ENCODE results near the gene CD207.
"Not testable (repeated sequence)": the region's sequence is repeated elsewhere in the genome, so short reads cannot be mapped to it uniquely, and the experiment has no call there.

The CD207 gene

DNA sequence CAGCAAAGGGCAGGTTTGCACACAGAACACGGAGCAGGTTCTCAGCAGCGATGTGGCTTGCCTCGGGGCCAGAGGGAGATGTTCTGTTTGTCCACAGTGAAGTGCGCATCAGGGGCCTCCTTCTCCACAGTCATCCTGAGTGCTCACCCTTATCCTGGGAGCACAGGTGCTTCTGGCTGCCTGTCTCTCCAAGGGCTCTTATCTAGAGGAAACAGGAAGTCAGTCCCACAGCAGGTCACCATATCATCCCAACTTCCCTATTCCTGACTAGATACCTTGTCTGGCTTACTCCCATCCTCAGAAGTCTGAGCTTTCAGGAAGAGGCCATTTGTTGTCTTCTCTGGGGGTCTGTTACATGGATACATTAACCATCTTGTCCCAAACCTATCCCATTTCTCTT is at the start of gene CD207:
Gene CD207, minus strand, starts transcription at position 174 of the 400 bp plus-strand sequence. Its CDS starts 40 bp downstream, at position 134.
- TF ChIP-seq, protein P1, sequence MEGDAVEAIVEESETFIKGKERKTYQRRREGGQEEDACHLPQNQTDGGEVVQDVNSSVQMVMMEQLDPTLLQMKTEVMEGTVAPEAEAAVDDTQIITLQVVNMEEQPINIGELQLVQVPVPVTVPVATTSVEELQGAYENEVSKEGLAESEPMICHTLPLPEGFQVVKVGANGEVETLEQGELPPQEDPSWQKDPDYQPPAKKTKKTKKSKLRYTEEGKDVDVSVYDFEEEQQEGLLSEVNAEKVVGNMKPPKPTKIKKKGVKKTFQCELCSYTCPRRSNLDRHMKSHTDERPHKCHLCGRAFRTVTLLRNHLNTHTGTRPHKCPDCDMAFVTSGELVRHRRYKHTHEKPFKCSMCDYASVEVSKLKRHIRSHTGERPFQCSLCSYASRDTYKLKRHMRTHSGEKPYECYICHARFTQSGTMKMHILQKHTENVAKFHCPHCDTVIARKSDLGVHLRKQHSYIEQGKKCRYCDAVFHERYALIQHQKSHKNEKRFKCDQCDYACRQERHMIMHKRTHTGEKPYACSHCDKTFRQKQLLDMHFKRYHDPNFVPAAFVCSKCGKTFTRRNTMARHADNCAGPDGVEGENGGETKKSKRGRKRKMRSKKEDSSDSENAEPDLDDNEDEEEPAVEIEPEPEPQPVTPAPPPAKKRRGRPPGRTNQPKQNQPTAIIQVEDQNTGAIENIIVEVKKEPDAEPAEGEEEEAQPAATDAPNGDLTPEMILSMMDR (IDR thresholded peaks at IDR 0.05; ENCODE audit: unreplicated experiment in 3 of 3) = no peak
- Mint-ChIP-seq H3K27ac (no peak within 1 kb of the TSS), H3K4me3 (no peak within 1 kb of the TSS), H3K9me3 (no peaks in the 10 kb centered on the region), H3K4me1 (no peaks in the 10 kb centered on the region), H3K36me3 (ENCODE audit: low read depth) (no peaks in the 10 kb centered on the region), H3K27me3 (ENCODE audit: low read depth) (peaks cover 36% of the 10 kb centered on the region)

DNA sequence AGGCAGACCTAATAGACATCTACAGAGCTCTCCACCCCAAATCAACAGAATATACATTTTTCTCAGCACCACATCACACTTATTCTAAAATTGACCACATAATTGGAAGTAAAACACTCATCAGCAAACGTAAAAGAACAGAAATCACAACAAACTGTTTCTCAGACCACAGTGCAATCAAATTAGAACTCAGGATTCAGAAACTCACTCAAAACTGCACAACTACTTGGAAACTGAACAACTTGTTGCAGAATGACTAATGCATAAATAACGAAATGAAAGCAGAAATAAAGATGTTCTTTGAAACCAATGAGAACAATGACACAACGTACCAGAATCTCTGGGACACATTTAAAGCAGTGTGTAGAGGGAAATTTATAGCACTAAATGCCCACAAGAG is 42.9 kb upstream of the CD207 start:
- H3K4me3 Mint-ChIP-seq; H3K27ac Mint-ChIP-seq; H3K36me3 Mint-ChIP-seq (ENCODE audit: low read depth); H3K4me1 Mint-ChIP-seq: not testable (repeated sequence)
- Mint-ChIP-seq H3K9me3 (peaks cover 40% of the 10 kb centered on the region), H3K27me3 (ENCODE audit: low read depth) (peaks cover 100% of the 10 kb centered on the region)

DNA sequence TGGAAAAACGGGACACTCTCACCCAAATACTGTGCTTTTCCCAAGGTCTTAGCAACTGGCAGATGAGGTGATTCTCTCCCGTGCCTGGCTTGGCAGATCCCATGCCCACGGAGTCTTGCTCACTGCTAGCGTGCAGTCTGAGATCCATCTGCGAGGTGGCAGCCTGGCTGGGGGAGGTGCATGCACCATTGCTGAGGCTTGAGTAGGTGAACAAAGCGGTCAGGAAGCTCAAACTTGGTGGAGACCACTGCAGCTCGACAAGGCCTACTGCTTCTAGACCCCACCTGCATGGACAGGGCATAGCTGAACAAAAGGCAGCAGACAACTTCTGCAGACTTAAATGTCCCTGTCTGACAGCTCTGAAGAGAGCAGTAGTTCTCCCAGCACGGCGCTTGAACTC is 40.5 kb upstream of the CD207 start:
- not testable (repeated sequence) for H3K36me3 Mint-ChIP-seq (ENCODE audit: low read depth); H3K4me3 Mint-ChIP-seq; H3K27ac Mint-ChIP-seq; H3K4me1 Mint-ChIP-seq
- Mint-ChIP-seq H3K27me3 (ENCODE audit: low read depth) (peaks cover 100% of the 10 kb centered on the region), H3K9me3 (peaks cover 28% of the 10 kb centered on the region)

DNA sequence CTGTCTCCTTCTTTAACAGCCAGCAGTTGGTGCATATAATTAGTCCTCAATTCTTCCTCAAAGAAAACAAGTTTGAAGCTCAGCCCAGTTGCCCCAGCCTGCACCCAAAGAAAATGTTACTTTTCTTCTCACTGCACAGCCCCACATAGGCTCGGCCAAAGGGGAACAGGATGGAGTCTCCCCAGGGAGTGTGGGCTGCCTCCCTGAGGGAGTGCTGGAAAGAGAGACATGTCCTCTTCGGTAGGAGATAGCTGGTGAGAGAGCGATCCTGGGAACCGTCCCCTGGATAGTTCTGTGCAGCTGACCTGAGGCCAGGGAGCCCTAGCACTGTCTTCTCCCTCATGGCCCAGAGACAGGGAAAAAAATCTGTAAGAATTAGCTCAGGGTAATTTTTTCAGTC is 37.9 kb upstream of the CD207 start:
- Mint-ChIP-seq H3K27ac (no peak overlapping the region), H3K36me3 (ENCODE audit: low read depth) (no peaks in the 10 kb centered on the region), H3K27me3 (ENCODE audit: low read depth) (peaks cover 91% of the 10 kb centered on the region), H3K9me3 (peaks cover 16% of the 10 kb centered on the region), H3K4me1 (no peaks in the 10 kb centered on the region), H3K4me3 (no peak overlapping the region)
- TF ChIP-seq, protein P1 (IDR thresholded peaks at IDR 0.05; ENCODE audit: unreplicated experiment in 3 of 3) = no peak

DNA sequence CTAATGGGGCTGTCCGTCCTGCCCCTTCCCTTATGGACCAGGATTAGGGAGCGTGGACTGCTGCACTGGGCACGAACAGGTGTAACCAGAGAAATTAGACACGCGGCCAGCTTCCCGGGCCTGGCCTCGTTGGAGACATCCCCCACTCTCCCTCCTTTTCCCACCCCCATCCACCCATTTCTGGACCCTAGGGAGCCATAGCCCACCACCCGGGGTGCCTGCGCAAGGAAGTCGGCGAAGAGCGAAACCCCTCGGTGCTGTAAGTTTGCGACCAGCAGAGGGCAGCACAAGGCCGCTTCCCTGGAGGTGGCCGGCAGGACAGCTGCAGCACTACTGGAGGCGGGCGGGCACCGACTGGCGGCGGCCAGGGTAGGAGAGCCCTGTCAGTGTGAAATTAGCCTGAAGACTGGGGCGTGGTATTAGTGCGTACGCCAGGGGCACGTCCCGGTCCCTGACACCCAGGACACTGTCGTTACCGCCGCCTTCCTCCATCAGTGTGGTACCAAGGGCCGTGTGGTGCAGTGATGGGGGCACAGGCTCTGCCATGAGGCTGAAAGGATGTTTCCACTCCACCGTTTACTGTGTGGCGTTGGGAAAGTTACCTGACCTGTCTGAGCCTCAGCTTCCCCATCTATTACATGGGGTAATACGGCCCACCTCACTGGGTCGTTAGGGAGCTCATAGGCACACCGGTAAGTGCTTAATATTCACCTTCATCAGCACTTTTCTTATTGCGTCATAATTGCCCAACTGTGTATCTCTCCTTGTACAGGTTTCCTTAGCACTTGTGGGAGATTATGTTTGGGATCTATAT is 36.0 kb upstream of the CD207 start:
- H3K27ac Mint-ChIP-seq = no peak overlapping the region
- TF ChIP-seq, protein P1 (IDR thresholded peaks at IDR 0.05; ENCODE audit: unreplicated experiment in 3 of 3) = peak; percentile 85 to 95 (median 94)
- peaks cover 83% of the 10 kb centered on the region for H3K27me3 Mint-ChIP-seq (ENCODE audit: low read depth)
- H3K36me3 Mint-ChIP-seq (ENCODE audit: low read depth) = no peaks in the 10 kb centered on the region
- no peak overlapping the region for H3K4me3 Mint-ChIP-seq
- no peaks in the 10 kb centered on the region for H3K9me3 Mint-ChIP-seq
- no peaks in the 10 kb centered on the region for H3K4me1 Mint-ChIP-seq

DNA sequence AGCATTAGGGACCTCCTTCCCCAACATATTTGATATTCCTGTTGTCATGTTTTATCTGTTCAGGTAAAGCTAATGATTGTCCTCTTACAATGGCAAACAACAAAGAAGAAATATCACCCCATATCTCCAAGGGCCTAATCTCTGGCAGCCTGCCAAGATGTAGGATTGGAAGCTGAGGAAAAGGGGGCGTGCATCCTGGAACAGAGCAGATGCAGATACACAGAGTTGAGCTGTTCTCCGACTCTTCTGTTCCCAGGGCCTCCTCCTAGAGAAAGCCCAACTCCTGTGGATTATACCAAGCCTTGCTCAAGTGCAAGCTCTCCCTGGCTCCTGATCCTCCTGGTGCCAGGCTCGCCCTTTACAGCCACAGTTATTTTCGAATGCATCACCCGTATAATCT is 35.2 kb upstream of the CD207 start:
- TF ChIP-seq, protein P1 (IDR thresholded peaks at IDR 0.05; ENCODE audit: unreplicated experiment in 3 of 3) = no peak
- Mint-ChIP-seq H3K4me3 (no peak overlapping the region), H3K27me3 (ENCODE audit: low read depth) (peaks cover 80% of the 10 kb centered on the region), H3K27ac (no peak overlapping the region), H3K36me3 (ENCODE audit: low read depth) (no peaks in the 10 kb centered on the region), H3K4me1 (no peaks in the 10 kb centered on the region), H3K9me3 (no peaks in the 10 kb centered on the region)

DNA sequence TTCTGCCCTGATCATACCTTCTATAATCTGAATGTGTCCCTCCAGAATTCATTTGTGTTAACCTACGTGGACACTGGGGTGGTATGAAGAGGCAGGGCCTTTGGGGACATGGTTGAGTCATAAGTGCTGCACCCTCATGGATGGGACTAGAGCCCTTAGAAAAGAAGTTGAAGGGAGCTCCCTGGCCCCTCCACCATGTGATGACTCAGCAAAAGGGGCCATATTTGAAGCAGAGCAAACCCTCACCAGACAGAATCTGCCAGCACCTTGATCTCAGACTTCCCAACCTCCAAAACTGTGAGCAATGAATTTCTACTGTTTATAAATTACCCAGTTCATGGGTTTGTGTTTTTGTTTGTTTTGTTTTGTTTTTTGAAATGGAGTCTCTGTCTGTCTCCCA is 33.4 kb upstream of the CD207 start:
- no peak overlapping the region for H3K4me3 Mint-ChIP-seq
- no peaks in the 10 kb centered on the region for H3K4me1 Mint-ChIP-seq
- peaks cover 76% of the 10 kb centered on the region for H3K27me3 Mint-ChIP-seq (ENCODE audit: low read depth)
- no peaks in the 10 kb centered on the region for H3K36me3 Mint-ChIP-seq (ENCODE audit: low read depth)
- H3K27ac Mint-ChIP-seq = no peak overlapping the region
- H3K9me3 Mint-ChIP-seq = no peaks in the 10 kb centered on the region
- TF ChIP-seq, protein P1 (IDR thresholded peaks at IDR 0.05; ENCODE audit: unreplicated experiment in 3 of 3) = no peak

All from nephron (organoid).